Mucosa of gallbladder (tissue), 1 donor: ENCODE results near the gene BCAP31. TPM values are rescaled to one million over a fixed set of nuclear protein-coding genes. Genes with fewer than 3 reads are reported as not detected.

ENCODE experiments used
- DNase-seq: peaks from one replicate; pipeline ENCODE4 v3.0.0-alpha.2; 2020; ENCODE audit warnings: low spot score
- total RNA-seq: library from RNA; stranded (reverse); gene quantifications from one replicate; pipeline ENCODE4 v1.2.1, GENCODE V29; 2021
- donor health status: DM: no; HTN: no; CAD: no.

BCAP31 gene
- total RNA-seq, 1 donor from 2014 or later, result 221 TPM

- DNase-seq, result no peak
These were observed 49.9 kb downstream of the BCAP31 start for GRCh38 chrX:153674219-153674851.

DNA sequence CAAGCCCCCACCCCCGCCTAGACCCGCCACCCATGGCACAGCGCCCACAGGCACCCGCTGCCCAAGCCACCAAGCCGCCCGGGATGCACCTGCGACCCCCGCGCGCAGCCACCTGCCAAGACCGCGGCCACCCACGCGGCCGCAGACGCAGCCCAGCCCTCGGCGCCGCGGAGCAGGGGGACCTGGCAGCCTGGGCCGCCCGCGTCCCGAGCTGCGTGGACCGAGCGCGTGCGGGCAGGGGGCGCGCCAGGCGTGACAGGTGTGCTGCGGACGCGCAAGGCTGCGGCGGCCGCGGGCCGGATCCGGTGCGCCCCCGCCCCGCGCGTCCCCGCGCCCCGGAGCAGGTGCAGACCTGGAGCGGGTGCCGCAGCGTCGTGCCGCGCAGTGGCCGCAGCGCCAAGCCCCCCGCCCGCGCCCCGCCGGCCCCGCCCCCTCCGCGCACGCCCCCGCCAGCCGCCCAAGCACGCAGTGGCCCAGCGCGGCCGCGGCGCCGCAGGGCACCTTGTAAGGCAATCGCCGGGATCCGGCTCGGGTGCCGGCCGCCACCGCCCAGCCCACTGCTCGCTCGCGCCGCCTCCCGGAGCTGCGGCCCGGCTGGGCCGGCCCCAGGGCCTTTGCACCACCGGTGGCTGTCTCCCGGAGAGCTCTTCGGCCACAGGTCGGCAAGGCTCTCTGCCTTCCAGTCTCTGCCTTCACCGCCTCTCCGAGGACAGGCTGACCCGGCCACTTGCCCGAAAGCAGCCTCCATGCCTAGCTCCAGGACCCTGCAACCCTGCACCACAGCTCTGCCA is 50.6 kb downstream of the BCAP31 start, which contains the start of gene PNCK:
PNCK (minus strand) TSS at position 386 of the 791 bp plus-strand sequence. CDS start 737 bp downstream, outside the sequence.
- no peak for DNase-seq

GRCh38 chrX:153672531-153673427 is 51.4 kb downstream of the BCAP31 start:
- DNase-seq, result no peak

DNA sequence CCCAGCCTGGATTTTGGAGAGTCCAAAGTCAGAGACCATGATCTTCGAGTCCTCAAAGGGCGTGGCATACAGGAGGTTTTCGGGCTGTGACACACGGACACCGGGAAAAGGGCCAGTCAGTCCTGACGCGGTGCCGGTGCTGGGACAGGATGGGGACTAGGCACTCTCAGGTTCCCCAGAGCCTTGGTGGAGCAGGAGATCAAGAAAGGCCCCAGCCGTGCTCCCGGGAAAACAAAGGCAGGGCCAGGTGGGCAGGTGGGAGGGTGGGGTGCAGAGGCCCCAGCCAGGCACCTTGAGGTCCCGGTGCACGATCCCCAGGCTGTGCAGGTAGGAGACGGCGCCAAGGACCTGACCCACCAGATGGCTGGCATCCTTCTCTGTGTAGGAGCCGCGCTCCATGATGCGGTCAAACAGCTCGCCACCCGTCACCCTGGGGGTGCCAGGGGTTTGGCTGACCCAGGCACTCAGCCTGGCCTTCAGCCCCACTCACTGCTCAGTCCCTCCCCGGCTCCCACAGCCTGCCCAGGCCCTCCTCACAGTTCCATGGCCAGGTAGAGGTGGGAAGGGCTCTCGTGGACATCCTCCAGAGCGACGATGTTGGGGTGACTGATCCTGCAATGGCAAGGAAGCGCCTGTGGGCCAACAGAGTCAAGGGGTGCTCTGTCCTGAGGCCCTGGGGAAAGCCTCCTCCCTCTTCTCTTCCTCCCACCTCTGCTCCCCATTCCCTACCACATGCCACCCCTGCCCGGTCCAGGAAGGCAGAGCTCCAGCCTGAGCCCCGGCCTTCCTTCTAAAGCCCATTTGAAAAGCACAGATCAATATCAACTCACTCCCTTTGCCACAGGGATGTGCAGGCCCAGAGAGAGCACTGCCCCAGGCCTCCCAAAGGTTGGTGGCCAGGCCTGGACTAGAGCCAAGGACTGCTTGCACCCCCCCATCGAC is 52.3 kb downstream of the BCAP31 start:
- no peak for DNase-seq

GRCh38 chrX:153670748-153671588 is 53.2 kb downstream of the BCAP31 start:
- no peak for DNase-seq

DNA sequence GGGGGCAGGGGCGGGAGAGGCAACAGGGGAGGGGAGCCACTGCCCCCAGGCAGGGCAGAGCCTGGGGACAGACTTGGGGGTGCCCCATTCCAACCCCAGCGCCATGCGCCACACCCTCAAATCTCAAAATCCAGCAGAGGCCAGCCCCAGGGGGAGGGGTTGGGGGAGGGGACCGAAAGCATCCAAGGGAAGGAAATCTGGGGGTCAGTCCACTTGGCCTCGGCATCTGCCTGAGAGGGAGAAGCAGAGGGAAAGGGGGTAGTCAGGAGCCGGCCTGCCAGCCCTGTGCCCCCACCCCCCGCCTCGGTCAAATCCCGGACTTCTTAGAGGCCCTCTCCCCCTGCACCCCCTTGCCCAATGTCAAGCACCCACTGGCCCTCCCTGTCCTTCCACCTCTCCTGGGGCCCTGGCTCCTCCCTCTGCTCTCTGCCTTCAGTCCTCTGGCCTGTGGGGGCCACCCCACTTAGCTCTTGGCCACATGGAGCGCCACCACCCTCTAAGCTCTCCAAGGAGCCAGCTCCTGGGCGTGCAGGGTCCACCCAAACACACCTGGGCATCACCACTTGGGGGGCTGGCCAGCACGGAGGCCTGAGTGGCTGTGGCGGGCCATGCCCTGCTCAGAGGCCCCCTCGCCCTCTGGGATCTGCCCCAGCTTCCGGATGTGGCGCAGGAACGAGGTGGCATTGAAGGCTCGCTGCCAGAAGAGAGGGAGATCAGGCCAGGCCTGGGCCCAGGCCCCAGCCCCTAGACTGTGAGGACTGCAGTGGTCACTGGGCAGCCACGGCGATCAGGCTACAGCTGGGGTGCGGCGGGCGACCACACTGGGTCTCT is 54.1 kb downstream of the BCAP31 start:
- DNase-seq, result no peak

- DNase-seq, result no peak
These were observed 54.9 kb downstream of the BCAP31 start for GRCh38 chrX:153669174-153669890.

DNA sequence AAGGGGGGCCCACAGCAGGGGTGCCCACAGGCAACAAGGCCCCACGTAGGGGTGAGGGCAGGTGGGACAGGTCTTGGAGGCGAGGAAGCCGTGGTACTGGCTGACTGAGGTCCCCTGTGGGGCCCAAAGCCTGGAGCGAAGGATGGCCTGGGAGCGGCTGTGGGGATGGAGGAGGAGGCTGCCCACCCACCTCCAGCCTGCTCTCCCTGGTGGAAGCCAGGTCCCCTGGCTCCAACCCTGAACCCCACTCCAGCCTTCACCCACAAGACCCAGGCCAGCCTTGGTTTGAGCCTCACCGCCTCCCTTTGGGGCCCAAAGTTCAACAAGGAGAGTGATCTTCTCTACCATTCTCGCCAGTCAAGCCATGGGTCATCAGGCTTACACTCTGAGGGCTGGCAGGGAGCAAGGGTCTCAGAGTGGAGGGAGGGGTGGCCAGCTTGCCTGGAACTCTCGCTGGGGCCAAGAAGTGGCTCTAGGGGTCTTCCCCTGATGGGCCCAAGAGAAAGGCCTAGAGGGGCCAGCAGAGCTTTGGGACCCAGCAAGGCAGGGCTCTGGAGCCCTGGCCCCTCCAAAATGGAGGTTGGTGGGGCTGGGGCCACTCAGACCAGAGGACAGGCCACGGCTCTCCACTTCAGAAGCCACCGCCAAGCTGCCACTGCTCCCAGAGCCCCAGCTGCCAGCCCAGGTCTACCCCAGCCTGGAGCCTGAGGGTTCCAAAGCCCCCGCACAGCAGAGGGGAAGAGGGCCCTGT is 55.6 kb downstream of the BCAP31 start:
- DNase-seq, result no peak

DNA sequence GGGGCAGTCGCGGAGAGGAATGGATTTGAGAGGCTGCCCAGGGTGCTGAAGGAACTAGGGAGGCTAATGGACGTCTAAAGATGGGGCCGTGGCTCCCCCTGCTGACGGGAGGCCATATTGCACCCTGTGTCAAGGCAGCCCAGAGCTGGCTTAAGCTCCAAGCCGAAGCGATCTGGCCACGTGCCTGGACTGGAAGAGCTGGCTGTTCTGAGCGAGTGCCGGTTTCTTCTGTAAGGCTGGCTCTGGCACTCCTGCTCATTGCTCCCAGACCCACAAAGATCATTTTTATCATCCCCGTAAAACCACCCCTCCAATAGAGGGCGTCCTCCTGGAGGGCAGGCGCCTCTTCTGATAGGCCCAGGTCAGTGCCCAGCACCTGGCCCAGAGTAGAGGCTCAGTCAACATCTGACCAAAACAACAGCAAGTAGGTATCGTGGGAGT is 56.2 kb downstream of the BCAP31 start:
- peak; percentile 86 for DNase-seq

GRCh38 chrX:153667281-153667955 is 56.8 kb downstream of the BCAP31 start:
- DNase-seq, result no peak

DNA sequence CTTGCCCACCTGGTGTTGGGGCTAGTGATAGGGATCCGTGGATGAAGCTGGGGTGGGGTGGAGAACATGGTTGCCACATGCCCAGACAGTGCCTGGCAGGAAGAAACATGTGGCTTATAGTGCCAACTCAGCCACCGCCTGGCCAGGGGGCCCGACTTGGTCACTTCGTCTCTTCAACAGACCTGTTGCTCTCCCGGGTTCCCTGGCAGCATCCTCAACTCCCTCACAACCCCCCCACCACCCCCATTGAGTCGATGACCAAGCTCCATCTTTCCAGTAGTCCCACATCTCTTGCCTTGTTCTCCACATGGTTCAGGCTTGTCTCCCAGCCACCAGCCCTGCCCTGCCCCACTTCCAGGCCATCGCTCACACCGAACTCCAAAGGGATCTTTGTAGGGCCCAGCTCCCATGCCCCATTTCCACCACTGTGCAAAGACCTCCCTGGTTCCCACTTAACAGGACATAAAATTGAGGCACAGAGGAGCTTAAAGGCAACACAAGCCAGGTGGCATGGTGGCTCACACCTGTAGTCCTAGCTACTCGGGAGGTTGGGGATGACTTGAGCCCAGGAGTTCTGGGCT is 58.4 kb downstream of the BCAP31 start:
- DNase-seq, result no peak

DNA sequence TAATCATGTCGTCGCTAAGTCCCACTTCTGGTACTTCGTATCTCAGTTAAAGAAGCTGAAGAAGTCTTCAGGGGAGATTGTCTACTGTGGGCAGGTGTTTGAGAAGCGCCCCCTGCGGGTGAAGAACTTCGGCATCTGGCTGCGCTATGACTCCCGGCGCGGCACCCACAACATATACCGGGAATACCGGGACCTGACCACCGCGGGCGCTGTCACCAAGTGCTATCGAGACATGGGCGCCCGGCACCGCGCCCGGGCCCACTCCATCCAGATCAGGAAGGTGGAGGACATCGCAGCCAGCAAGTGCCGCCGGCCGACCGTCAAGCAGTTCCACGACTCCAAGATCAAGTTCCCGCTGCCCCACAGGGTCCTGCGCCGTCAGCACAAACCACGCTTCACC is 61.9 kb downstream of the BCAP31 start:
- DNase-seq, result peak; percentile 39

DNA sequence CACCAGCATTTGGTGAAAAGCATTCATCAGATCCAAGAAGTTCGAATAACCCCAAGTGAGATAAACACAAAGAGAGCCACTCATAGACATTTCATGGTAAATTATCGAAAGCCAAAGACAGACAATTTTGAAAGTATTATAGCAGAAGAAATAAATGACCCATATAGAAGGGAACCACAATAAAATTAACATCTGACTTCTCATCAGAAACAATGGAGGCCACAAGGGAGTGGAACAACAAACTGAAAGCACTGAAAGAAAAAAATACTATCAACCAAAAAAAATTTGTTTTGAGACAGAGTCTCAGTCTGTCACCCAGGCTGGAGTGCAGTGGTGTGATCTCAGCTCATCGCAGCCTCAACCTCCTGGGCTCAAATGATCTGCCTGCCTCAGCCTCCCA is 64.9 kb downstream of the BCAP31 start:
- no peak for DNase-seq

DNA sequence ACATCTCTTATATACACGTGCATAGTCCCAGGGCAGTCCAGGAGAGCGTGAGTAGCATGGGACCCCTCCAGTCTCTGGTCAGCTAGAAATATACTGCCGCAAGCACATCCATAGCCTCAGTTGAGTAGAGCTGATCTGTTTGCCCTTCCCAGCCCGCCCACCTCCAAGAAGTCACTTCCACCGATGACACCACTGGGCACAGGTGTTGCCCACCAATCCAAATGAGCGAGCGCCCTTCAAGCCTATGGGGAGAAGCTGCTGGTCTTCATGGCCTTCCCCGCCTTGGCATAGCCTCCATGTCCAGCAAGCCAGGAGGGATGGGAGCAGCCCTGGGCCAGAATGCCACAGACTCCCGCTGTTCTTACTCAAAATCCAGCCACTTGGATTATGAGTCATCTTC is 67.0 kb downstream of the BCAP31 start:
- DNase-seq, result no peak

DNA sequence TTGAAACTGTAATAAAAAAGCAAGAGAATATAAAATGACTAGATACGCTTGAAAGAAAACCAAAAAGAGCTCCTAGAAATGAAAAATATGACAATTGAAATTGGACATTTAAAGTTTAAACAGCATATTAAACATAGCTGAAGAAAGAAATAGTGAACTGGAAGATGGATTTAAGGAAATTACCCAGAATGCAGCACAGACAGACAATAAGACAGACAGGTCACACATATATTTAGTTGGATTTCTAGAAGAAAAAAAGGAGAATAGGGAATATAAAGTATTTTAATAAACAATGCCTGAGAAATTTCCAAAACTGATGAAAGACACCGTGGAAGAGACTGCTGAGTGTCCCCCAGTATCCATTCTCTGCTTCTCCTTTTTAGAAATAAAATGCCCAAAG is 70.6 kb downstream of the BCAP31 start:
- DNase-seq, result no peak

DNA sequence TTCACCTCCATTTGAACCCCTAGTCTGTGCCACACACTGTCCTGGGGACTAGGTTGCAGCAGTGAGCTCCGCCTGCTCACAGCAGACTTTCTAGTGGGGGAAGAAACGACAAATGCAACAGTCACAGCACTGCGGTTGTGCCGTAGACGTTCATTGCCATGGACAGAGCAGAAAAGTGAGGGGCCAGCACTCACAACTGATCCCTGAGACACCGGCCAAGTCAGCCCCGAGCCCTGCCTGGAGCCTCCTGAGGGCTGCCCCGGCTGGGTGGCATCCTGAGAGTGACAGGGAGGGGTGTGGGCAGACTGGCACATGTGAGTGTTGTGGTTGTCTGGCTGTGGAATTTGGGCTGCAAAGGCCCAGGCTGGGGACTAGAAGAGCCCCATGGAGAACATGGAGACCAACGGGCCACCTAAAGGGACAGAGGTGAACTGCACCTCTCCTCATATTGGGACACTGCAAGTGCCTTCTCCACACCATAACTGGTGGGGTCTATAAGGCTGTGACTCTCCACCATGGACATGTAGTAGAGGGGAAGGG is 72.6 kb downstream of the BCAP31 start:
- DNase-seq, result no peak

GRCh38 chrX:153650959-153651358 is 73.2 kb downstream of the BCAP31 start:
- DNase-seq, result no peak
